ENCODE results near the gene RPN2.

The RPN2 gene

GRCh38 chr20:37266940-37267666 is 88.0 kb downstream of the RPN2 start:
- DNase-seq (ENCODE audit: low read depth) = no peak

GRCh38 chr20:37267667-37268313 is 88.7 kb downstream of the RPN2 start:
- no peak for DNase-seq (ENCODE audit: low read depth)

- peak; percentile 68 for DNase-seq (ENCODE audit: low read depth)
These were observed 91.7 kb downstream of the RPN2 start for GRCh38 chr20:37270576-37271420.

GRCh38 chr20:37271421-37271768 is 92.3 kb downstream of the RPN2 start:
- DNase-seq (ENCODE audit: low read depth) = no peak

- DNase-seq (ENCODE audit: low read depth) = no peak
These were observed 94.9 kb downstream of the RPN2 start for GRCh38 chr20:37273988-37274387.

- DNase-seq (ENCODE audit: low read depth) = no peak
These were observed 95.9 kb downstream of the RPN2 start for GRCh38 chr20:37274851-37275524.

- peak; percentile 63 for DNase-seq (ENCODE audit: low read depth)
These were observed 97.5 kb downstream of the RPN2 start for GRCh38 chr20:37276494-37277252.

- no peak for DNase-seq (ENCODE audit: low read depth)
These were observed 98.1 kb downstream of the RPN2 start for GRCh38 chr20:37277253-37277593.

GRCh38 chr20:37278966-37279590 is 99.9 kb downstream of the RPN2 start:
- peak; percentile 44 for DNase-seq (ENCODE audit: low read depth)

- DNase-seq (ENCODE audit: low read depth) = no peak
These were observed 100.7 kb downstream of the RPN2 start for GRCh38 chr20:37279820-37280219.

GRCh38 chr20:37280403-37280802 is 101.3 kb downstream of the RPN2 start:
- DNase-seq (ENCODE audit: low read depth) = no peak

- peak; percentile 82 for DNase-seq (ENCODE audit: low read depth)
These were observed 103.4 kb downstream of the RPN2 start for GRCh38 chr20:37282556-37282955.

GRCh38 chr20:37283530-37284195 is 104.5 kb downstream of the RPN2 start:
- no peak for DNase-seq (ENCODE audit: low read depth)

- no peak for DNase-seq (ENCODE audit: low read depth)
These were observed 105.6 kb downstream of the RPN2 start for GRCh38 chr20:37284691-37285161.

GRCh38 chr20:37285664-37286374 is 106.7 kb downstream of the RPN2 start:
- no peak for DNase-seq (ENCODE audit: low read depth)

- no peak for DNase-seq (ENCODE audit: low read depth)
These were observed 109.0 kb downstream of the RPN2 start for GRCh38 chr20:37288091-37288490.

GRCh38 chr20:37290158-37290810 is 111.2 kb downstream of the RPN2 start:
- DNase-seq (ENCODE audit: low read depth) = no peak
